Ectodermal cell (in vitro differentiated cells): Measurements from ENCODE around the gene ZNF528.

Experiments
- H3K27ac ChIP-seq: 2 replicates; pipeline ENCODE4 v1.7.0; 2013; ENCODE audit warnings: mild to moderate bottlenecking, low read depth, low read length; ENCODE audit not compliant: insufficient read depth, poor library complexity, severe bottlenecking
- H3K27me3 ChIP-seq: 2 replicates; pipeline ENCODE4 v1.7.0; 2013; ENCODE audit warnings: mild to moderate bottlenecking, low read length; ENCODE audit not compliant: insufficient read depth, control insufficient read depth, poor library complexity, severe bottlenecking
- H3K36me3 ChIP-seq: one replicate; pipeline ENCODE4 v1.7.0; 2013; ENCODE audit warnings: low read length; ENCODE audit not compliant: control insufficient read depth, insufficient read depth
- H3K4me1 ChIP-seq: one replicate; pipeline ENCODE4 v1.7.0; 2013; ENCODE audit warnings: low read length; ENCODE audit not compliant: control insufficient read depth, insufficient read depth
- H3K4me3 ChIP-seq: 2 replicates; pipeline ENCODE4 v1.7.0; 2013; ENCODE audit warnings: low read depth, low read length, control low read depth; ENCODE audit not compliant: insufficient read depth
- H3K9me3 ChIP-seq: 2 replicates; pipeline ENCODE4 v1.7.0; 2013; ENCODE audit warnings: mild to moderate bottlenecking, low read length, moderate library complexity; ENCODE audit not compliant: control insufficient read depth
- WGBS, 2 experiments: methylation state at CpG; one replicate each; pipeline ENCODE4 v1.1.7; 2013; ENCODE audit warnings: missing lambda C conversion rate in 2 of 2; 5-methylcytosine and 5-hydroxymethylcytosine counted together

The ZNF528 gene

DNA sequence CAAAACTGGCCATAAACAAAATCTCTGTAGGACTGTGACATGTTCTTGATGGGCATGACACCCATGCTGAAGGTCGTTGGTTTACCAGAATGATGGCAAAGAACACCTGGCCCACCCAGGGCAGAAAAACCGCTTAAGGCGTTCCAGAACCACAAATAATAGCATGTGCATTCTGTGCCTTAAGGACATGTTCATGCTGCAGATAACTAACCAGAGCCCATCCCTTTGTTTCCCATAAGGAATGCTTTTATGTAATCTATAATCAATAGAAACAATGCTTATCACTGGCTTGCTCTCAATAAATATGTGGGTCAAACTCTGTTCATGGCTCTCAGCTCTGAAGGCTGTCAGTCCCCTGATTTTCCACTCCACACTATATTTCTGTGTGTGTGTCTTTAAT, 44.5 kb downstream of the ZNF528 start:
- Histone ChIP-seq H3K27me3 (no peaks in the 10 kb centered on the region), H3K9me3 (peaks cover 14% of the 10 kb centered on the region), H3K4me3 (no peak overlapping the region), H3K27ac (no peak overlapping the region), H3K4me1 (no peaks in the 10 kb centered on the region), H3K36me3 (no peaks in the 10 kb centered on the region)
- WGBS, 2 experiments = 68 to 71% methylated on average over 3 of the region's 3 CpGs

- Histone ChIP-seq H3K36me3 (no peaks in the 10 kb centered on the region), H3K4me3 (no peak overlapping the region), H3K9me3 (peaks cover 14% of the 10 kb centered on the region), H3K27me3 (no peaks in the 10 kb centered on the region), H3K27ac (no peak overlapping the region), H3K4me1 (no peaks in the 10 kb centered on the region)
- 38 to 39% methylated on average over 2 of the region's 2 CpGs for WGBS, 2 experiments
Measured at GRCh38 chr19:52444506-52444905, 46.9 kb downstream of the ZNF528 start.

- H3K36me3 ChIP-seq = no peaks in the 10 kb centered on the region
- WGBS, 2 experiments = 94 to 95% methylated on average over 41 of the region's 41 CpGs
- peaks cover 3% of the 10 kb centered on the region for H3K9me3 ChIP-seq
- no peak overlapping the region for H3K27ac ChIP-seq
- no peak overlapping the region for H3K4me3 ChIP-seq
- no peaks in the 10 kb centered on the region for H3K27me3 ChIP-seq
- no peaks in the 10 kb centered on the region for H3K4me1 ChIP-seq
Measured at GRCh38 chr19:52451241-52451640, 53.6 kb downstream of the ZNF528 start.

DNA sequence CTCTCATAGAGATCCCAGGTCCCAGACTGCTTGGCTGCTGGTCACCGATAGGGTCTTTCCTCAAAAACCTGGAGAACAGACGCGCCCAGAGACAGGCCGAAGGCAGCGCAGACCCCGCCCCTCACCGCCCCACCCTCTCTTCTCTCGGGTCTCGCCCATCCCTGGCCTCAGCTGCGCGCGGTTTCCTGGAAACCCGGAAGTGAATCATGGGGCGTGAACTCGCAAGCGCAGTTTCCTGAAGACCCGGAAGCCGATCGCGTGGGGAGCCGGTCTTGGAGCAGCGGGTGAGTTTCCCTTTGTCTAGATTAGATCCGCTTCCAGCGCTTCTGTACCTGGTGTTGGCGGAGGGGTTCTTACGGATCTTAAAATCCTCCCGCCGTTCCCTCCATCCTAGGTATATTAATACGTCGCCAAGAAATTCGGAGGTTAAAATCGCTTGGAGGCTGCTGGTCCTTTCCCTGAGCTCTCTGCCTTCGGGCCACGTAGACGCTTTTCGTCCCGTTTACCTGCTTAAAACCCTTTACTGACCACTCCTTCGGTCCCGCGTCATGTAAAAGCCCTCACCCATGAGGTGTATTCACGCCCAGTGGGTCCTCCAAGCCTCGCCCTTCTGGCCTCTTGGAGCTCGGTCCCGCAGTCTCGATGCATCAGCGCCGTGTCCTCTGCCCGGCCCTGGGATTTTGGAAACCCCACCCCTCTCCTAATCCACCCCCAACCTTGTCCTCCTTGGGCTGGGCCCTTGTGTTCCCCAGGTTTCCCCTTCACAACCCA, 55.9 kb downstream of the ZNF528 start, which contains the start of gene ZNF578:
ZNF578 (plus strand) TSS at position 230 of the 771 bp plus-strand sequence. CDS start 48,293 bp downstream, outside the sequence.
- H3K4me1 ChIP-seq = no peaks in the 10 kb centered on the region
- H3K36me3 ChIP-seq = no peaks in the 10 kb centered on the region
- H3K27me3 ChIP-seq = no peaks in the 10 kb centered on the region
- peak within 1 kb of the TSS; percentile 28 for H3K4me3 ChIP-seq
- no peak within 1 kb of the TSS for H3K27ac ChIP-seq
- WGBS, 2 experiments = 58 to 60% methylated on average over 48 of the region's 48 CpGs
- H3K9me3 ChIP-seq = peaks cover 3% of the 10 kb centered on the region

- H3K36me3 ChIP-seq = no peaks in the 10 kb centered on the region
- H3K27ac ChIP-seq = no peak overlapping the region
- WGBS, 2 experiments = 57 to 73% methylated on average over 9 to 14 of the region's 14 CpGs
- H3K4me3 ChIP-seq = no peak overlapping the region
- no peaks in the 10 kb centered on the region for H3K27me3 ChIP-seq
- no peaks in the 10 kb centered on the region for H3K4me1 ChIP-seq
- H3K9me3 ChIP-seq = peaks cover 13% of the 10 kb centered on the region
Measured at GRCh38 chr19:52464798-52465470, 67.3 kb downstream of the ZNF528 start.
